ENCODE results near the gene QSOX2. TPM values are rescaled to one million over a fixed set of nuclear protein-coding genes. Genes with fewer than 3 reads are reported as not detected.
A peak's percentile ranks its signal among the peaks of the same experiment; 100 is the strongest.

Gene QSOX2
- total RNA-seq, 2 experiments from 2014 or later = 14.4 TPM

- Mint-ChIP-seq H3K36me3 (ENCODE audit: low read depth) (peaks cover 21% of the 10 kb centered on the region), H3K27me3 (no peaks in the 10 kb centered on the region), H3K9me3 (no peaks in the 10 kb centered on the region), H3K27ac (peak overlapping the region; percentile 83), H3K4me1 (ENCODE audit: low read depth) (peaks cover 15% of the 10 kb centered on the region), H3K4me3 (peak overlapping the region; percentile 86)
- DNase-seq (peak in 7 of 14 experiments; percentile 12 to 70 (median 40)), ATAC-seq (ENCODE audit: poor library complexity) (peak; percentile 89)
- TF ChIP-seq CTCF (IDR thresholded peaks at IDR 0.05) = no peak
- Histone ChIP-seq H3K27ac (ENCODE audit: low read depth in 1 of 2, low read length in 2 of 2) (no peak overlapping the region), H3K4me1 (ENCODE audit: insufficient read depth, low read length) (peaks cover 21% of the 10 kb centered on the region), H3K36me3 (ENCODE audit: insufficient read depth, low read length) (peaks cover 16% of the 10 kb centered on the region), H3K4me3 (ENCODE audit: low read length) (peak overlapping the region; percentile 21), H3K27me3 (ENCODE audit: control insufficient read depth in 1 of 2, insufficient read depth in 2 of 2, low read length in 2 of 2) (no peaks in the 10 kb centered on the region), H3K9me3 (ENCODE audit: control insufficient read depth in 1 of 2, insufficient read depth in 1 of 2, low read length in 2 of 2) (no peaks in the 10 kb centered on the region)
- CTCF ChIA-PET = no interaction called here
- intact Hi-C loops (cut with DNase I, micrococcal nuclease) = no loop called here
- POLR2A ChIA-PET = no interaction called here
These were observed 13.9 kb downstream of the QSOX2 start for GRCh38 chr9:136231478-136232297.

DNA sequence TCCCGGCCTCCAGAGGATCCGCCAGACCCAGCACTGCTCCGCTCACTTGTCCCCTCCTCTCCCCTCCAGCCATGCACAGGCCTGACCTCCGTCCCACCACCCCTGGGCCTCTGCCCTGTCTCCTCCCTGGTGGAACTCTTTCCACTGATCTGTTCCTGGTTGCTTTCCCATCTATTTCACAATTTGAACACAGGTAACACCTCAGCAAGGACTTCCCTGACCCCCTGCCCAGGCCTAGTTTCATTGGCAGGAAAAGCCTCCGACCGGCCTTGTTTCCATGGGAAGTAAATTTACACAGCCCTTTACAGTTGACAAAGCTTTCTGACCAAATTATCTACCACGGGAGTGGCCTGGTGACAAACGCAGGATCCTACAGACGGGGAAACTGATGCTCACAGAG, 14.8 kb downstream of the QSOX2 start:
- Histone ChIP-seq H3K27ac (ENCODE audit: low read depth in 1 of 2, low read length in 2 of 2) (no peak overlapping the region), H3K4me3 (ENCODE audit: low read length) (no peak overlapping the region), H3K27me3 (ENCODE audit: control insufficient read depth in 1 of 2, insufficient read depth in 2 of 2, low read length in 2 of 2) (no peaks in the 10 kb centered on the region), H3K4me1 (ENCODE audit: insufficient read depth, low read length) (peaks cover 28% of the 10 kb centered on the region), H3K36me3 (ENCODE audit: insufficient read depth, low read length) (peaks cover 14% of the 10 kb centered on the region), H3K9me3 (ENCODE audit: control insufficient read depth in 1 of 2, insufficient read depth in 1 of 2, low read length in 2 of 2) (no peaks in the 10 kb centered on the region)
- Mint-ChIP-seq H3K4me1 (ENCODE audit: low read depth) (peaks cover 21% of the 10 kb centered on the region), H3K36me3 (ENCODE audit: low read depth) (peaks cover 22% of the 10 kb centered on the region), H3K27ac (no peak overlapping the region), H3K9me3 (no peaks in the 10 kb centered on the region), H3K27me3 (no peaks in the 10 kb centered on the region), H3K4me3 (no peak overlapping the region)
- POLR2A ChIA-PET = no interaction called here
- DNase-seq (no peak), ATAC-seq (ENCODE audit: poor library complexity) (no peak)
- intact Hi-C loops (cut with DNase I, micrococcal nuclease) = no loop called here
- TF ChIP-seq CTCF (IDR thresholded peaks at IDR 0.05) = no peak
- CTCF ChIA-PET = no interaction called here

GRCh38 chr9:136230365-136230764, 15.2 kb downstream of the QSOX2 start:
- Histone ChIP-seq H3K36me3 (ENCODE audit: insufficient read depth, low read length) (peaks cover 10% of the 10 kb centered on the region), H3K27ac (ENCODE audit: low read depth in 1 of 2, low read length in 2 of 2) (no peak overlapping the region), H3K27me3 (ENCODE audit: control insufficient read depth in 1 of 2, insufficient read depth in 2 of 2, low read length in 2 of 2) (no peaks in the 10 kb centered on the region), H3K9me3 (ENCODE audit: control insufficient read depth in 1 of 2, insufficient read depth in 1 of 2, low read length in 2 of 2) (no peaks in the 10 kb centered on the region), H3K4me3 (ENCODE audit: low read length) (no peak overlapping the region), H3K4me1 (ENCODE audit: insufficient read depth, low read length) (peaks cover 32% of the 10 kb centered on the region)
- intact Hi-C loops (cut with DNase I, micrococcal nuclease) = no loop called here
- Mint-ChIP-seq H3K27ac (peak overlapping the region; percentile 5), H3K4me1 (ENCODE audit: low read depth) (peaks cover 25% of the 10 kb centered on the region), H3K9me3 (no peaks in the 10 kb centered on the region), H3K36me3 (ENCODE audit: low read depth) (peaks cover 26% of the 10 kb centered on the region), H3K4me3 (no peak overlapping the region), H3K27me3 (no peaks in the 10 kb centered on the region)
- DNase-seq = no peak
- POLR2A ChIA-PET = no interaction called here
- no peak for TF ChIP-seq CTCF (IDR thresholded peaks at IDR 0.05)
- ATAC-seq (ENCODE audit: poor library complexity) = no peak
- CTCF ChIA-PET = no interaction called here
